Spleen (tissue), 11 donors: ENCODE measurements around the gene TADA2B. TPM values are rescaled to one million over a fixed set of nuclear protein-coding genes. Genes with fewer than 3 reads are reported as not detected.

ENCODE experiments used
- DNase-seq: peaks from one replicate; pipeline ENCODE4 v3.0.0-alpha.2; 2020
- H3K27ac ChIP-seq, 8 donors: fragments of 200-600 bp; sonication (generic) in 7 of 8; 1 replicate in 4 of 8; 2 replicates in 4 of 8; pipeline versions ENCODE4 v1.5.0 to v1.8.0; 2016 to 2021; ENCODE audit warnings: inconsistent platforms in 4 of 8, mild to moderate bottlenecking in 4 of 8, moderate library complexity in 1 of 8
- H3K27me3 ChIP-seq, 7 donors: fragments of 200-600 bp; sonication (generic) in 6 of 7; replicated peaks in 1 of 7; 1 replicate in 4 of 7; 2 replicates in 3 of 7; pipeline versions ENCODE4 v1.5.0 to v1.8.0; 2016 to 2021; ENCODE audit warnings: inconsistent platforms in 3 of 7, mild to moderate bottlenecking in 1 of 7
- H3K36me3 ChIP-seq, 6 donors: fragments of 200-600 bp; sonication (generic) in 5 of 6; 1 replicate in 4 of 6; 2 replicates in 2 of 6; pipeline versions ENCODE4 v1.5.0 to v1.8.0; 2016 to 2021; ENCODE audit warnings: inconsistent platforms in 2 of 6
- H3K4me1 ChIP-seq, 6 donors: fragments of 200-600 bp; sonication (generic) in 5 of 6; 1 replicate in 3 of 6; 2 replicates in 3 of 6; pipeline versions ENCODE4 v1.5.0 to v1.8.0; 2016 to 2021; ENCODE audit warnings: inconsistent platforms in 3 of 6
- H3K4me3 ChIP-seq, 8 donors: fragments of 200-600 bp; sonication (generic) in 7 of 8; 1 replicate in 4 of 8; 2 replicates in 4 of 8; pipeline versions ENCODE4 v1.5.0 to v1.8.0; 2016 to 2021; ENCODE audit warnings: inconsistent platforms in 4 of 8, mild to moderate bottlenecking in 4 of 8, moderate library complexity in 2 of 8
- H3K9me3 ChIP-seq, 8 donors: fragments of 200-600 bp; sonication (generic) in 7 of 8; 1 replicate in 4 of 8; 2 replicates in 4 of 8; pipeline versions ENCODE4 v1.5.0 to v1.8.0; 2016 to 2021; ENCODE audit warnings: inconsistent platforms in 4 of 8
- CTCF ChIP-seq, 11 experiments: fragments of 200-600 bp in 7 of 11; fragments of 450-650 bp in 4 of 11; sonication (generic) in 4 of 11; IDR thresholded peaks in 8 of 11; conservative IDR thresholded peaks in 3 of 11; 1 replicate in 7 of 11; 2 replicates in 4 of 11; pipeline versions ENCODE4 v1.4.0 to v1.8.0; 2016 to 2021; ENCODE audit warnings: antibody characterized with exemption in 11 of 11, inconsistent platforms in 4 of 11, mild to moderate bottlenecking in 1 of 11
- POLR2A ChIP-seq, 3 donors: fragments of 450-650 bp; IDR thresholded peaks; one replicate each; pipeline ENCODE4 v1.5.1; 2017; ENCODE audit warnings: antibody characterized with exemption in 3 of 3, mild to moderate bottlenecking in 1 of 3
- POLR2AphosphoS5 ChIP-seq, 3 donors: sonication (generic); formaldehyde crosslinking; IDR thresholded peaks; one replicate each; pipeline ENCODE4 v1.5.1; 2017; ENCODE audit warnings: antibody characterized with exemption in 3 of 3
- WGBS, 5 donors: extraction: QIAGEN DNeasy Blood & Tissue Kit in 3 of 5; methylation state at CpG; one replicate each; pipeline versions ENCODE4 v1.1.5 to v1.1.7; 2013 to 2018; 5-methylcytosine and 5-hydroxymethylcytosine counted together
- intact Hi-C: fragments of 100-400 bp; cut with DNase I; formaldehyde crosslinking; loops from one replicate; pipeline ENCODE4 v1.15.0; 2023; ENCODE audit warnings: low total_unique reads
- polyA plus RNA-seq, 3 donors: library from polyadenylated mRNA; stranded (reverse); fragments of 200-250 nt; gene quantifications; one replicate each; pipeline ENCODE4 v1.2.1, GENCODE V29; 2013
- total RNA-seq, 7 donors: library from RNA; depleted of rRNA in 3 of 7; stranded (reverse); fragments of >200 nt in 3 of 7; fragmentation: NEBNext Ultra II Directional in 4 of 7; extraction: Animal tissue kit (Norgen Biotek cat#: 25700) in 4 of 7; gene quantifications; one replicate each; pipeline versions ENCODE4 v1.1.0 to v1.2.1, GENCODE V29; 2016 to 2021
- donor health status: healthy with polysubstance abuse.
- donor health status: DM: no; HTN: no; CAD: no; lungs with moderate emphysema.
- donor health status: DM: no; HTN: no; CAD: no.
- donor health status: Bipolar disorder and iron deficiency.
- donor health status: healthy.
- donor health status: DM: no; HTN: no; CAD: no.
- donor health status: DM: yes; HTN: yes; CAD: no.

The TADA2B gene
- total and polyA plus RNA-seq, 10 donors, result 9.9 to 32.2 (median 25.8) TPM

GRCh38 chr4:7020856-7021255, 22.3 kb upstream of the TADA2B start:
- intact Hi-C loops, result no loop called here
- no peaks in the 10 kb centered on the region for H3K4me1 ChIP-seq
- no peak overlapping the region for H3K27ac ChIP-seq
- H3K9me3 ChIP-seq, result no peaks in the 10 kb centered on the region
- H3K27me3 ChIP-seq, result no peaks in the 10 kb centered on the region
- DNase-seq, result peak; percentile 31
- no peak overlapping the region for H3K4me3 ChIP-seq
- TF ChIP-seq POLR2AphosphoS5 (IDR thresholded peaks at IDR 0.05) (no peak), POLR2A (IDR thresholded peaks at IDR 0.05) (no peak), CTCF (IDR thresholded peaks at IDR 0.05 in 8 of 11, conservative IDR thresholded peaks at IDR 0.05 in 3 of 11) (no peak)
- H3K36me3 ChIP-seq, result peaks cover 0 to 100% (median 72%) of the 10 kb centered on the region in 6 donors
- WGBS, 5 donors, result 94 to 96% (median 95%) methylated on average over 11 of the region's 11 CpGs

GRCh38 chr4:7021355-7021754, 21.8 kb upstream of the TADA2B start:
- WGBS, 5 donors, result 73 to 79% (median 76%) methylated on average over 5 of the region's 5 CpGs
- Histone ChIP-seq H3K9me3 (no peaks in the 10 kb centered on the region), H3K36me3 (peaks cover 0 to 100% (median 70%) of the 10 kb centered on the region in 6 donors), H3K4me1 (no peaks in the 10 kb centered on the region), H3K27me3 (no peaks in the 10 kb centered on the region), H3K4me3 (no peak overlapping the region), H3K27ac (no peak overlapping the region)
- DNase-seq, result no peak
- TF ChIP-seq POLR2A (IDR thresholded peaks at IDR 0.05) (no peak), CTCF (IDR thresholded peaks at IDR 0.05 in 8 of 11, conservative IDR thresholded peaks at IDR 0.05 in 3 of 11) (no peak), POLR2AphosphoS5 (IDR thresholded peaks at IDR 0.05) (no peak)
- intact Hi-C loops, result no loop called here

GRCh38 chr4:7021930-7022664, 21.1 kb upstream of the TADA2B start:
- H3K4me1 ChIP-seq, result no peaks in the 10 kb centered on the region
- no peaks in the 10 kb centered on the region for H3K27me3 ChIP-seq
- H3K36me3 ChIP-seq, result peaks cover 0 to 100% (median 70%) of the 10 kb centered on the region in 6 donors
- H3K4me3 ChIP-seq, result no peak overlapping the region
- WGBS, 5 donors, result 85 to 93% (median 91%) methylated on average over 13 of the region's 13 CpGs
- H3K27ac ChIP-seq, result no peak overlapping the region
- H3K9me3 ChIP-seq, result no peaks in the 10 kb centered on the region
- intact Hi-C loops, result no loop called here
- peak; percentile 44 for DNase-seq
- TF ChIP-seq CTCF (IDR thresholded peaks at IDR 0.05 in 8 of 11, conservative IDR thresholded peaks at IDR 0.05 in 3 of 11), result no peak
- TF ChIP-seq POLR2A (IDR thresholded peaks at IDR 0.05), result no peak
- TF ChIP-seq POLR2AphosphoS5 (IDR thresholded peaks at IDR 0.05), result peak in 2 of 3 donors; percentile 3 to 28

GRCh38 chr4:7023486-7023885, 19.7 kb upstream of the TADA2B start:
- Histone ChIP-seq H3K9me3 (no peaks in the 10 kb centered on the region), H3K4me3 (no peak overlapping the region), H3K27me3 (no peaks in the 10 kb centered on the region), H3K36me3 (peaks cover 0 to 100% (median 60%) of the 10 kb centered on the region in 6 donors), H3K4me1 (no peaks in the 10 kb centered on the region), H3K27ac (no peak overlapping the region)
- TF ChIP-seq POLR2AphosphoS5 (IDR thresholded peaks at IDR 0.05) (no peak), CTCF (IDR thresholded peaks at IDR 0.05 in 8 of 11, conservative IDR thresholded peaks at IDR 0.05 in 3 of 11) (no peak), POLR2A (IDR thresholded peaks at IDR 0.05) (no peak)
- peak; percentile 45 for DNase-seq
- intact Hi-C loops, result no loop called here
- 92 to 96% (median 95%) methylated on average over 11 to 16 of the region's 16 CpGs for WGBS, 5 donors
